SK-N-SH treated with all-trans-retinoic acid at 6 μM for 48 hours (cell line): ENCODE measurements around the gene BPIFB4.

ENCODE experiments used
- CSDC2 ChIP-seq: fragments of 250-450 bp; sonication (Bioruptor Pico); IDR thresholded peaks from 2 replicates; pipeline ENCODE4 v1.5.0; 2020; ENCODE audit warnings: mild to moderate bottlenecking, moderate library complexity
- GLIS3 ChIP-seq: fragments of 250-450 bp; sonication (Bioruptor Pico); IDR thresholded peaks from 2 replicates; pipeline ENCODE4 v1.5.0; 2020; ENCODE audit warnings: mild to moderate bottlenecking, moderate library complexity
- TCF4 ChIP-seq: fragments of 250-450 bp; sonication (Bioruptor Pico); IDR thresholded peaks from 2 replicates; pipeline ENCODE4 v1.8.0; 2021; ENCODE audit warnings: mild to moderate bottlenecking, moderate library complexity, borderline replicate concordance
- ZFP3 ChIP-seq: fragments of 250-450 bp; sonication (Bioruptor Pico); IDR thresholded peaks from 2 replicates; pipeline ENCODE4 v1.5.0; 2020; ENCODE audit warnings: mild to moderate bottlenecking, moderate library complexity
- TF ChIP-seq, protein P1 (sequence below): fragments of 250-450 bp; sonication (Bioruptor Pico); IDR thresholded peaks from 2 replicates; pipeline ENCODE4 v1.5.1; 2021; ENCODE audit warnings: mild to moderate bottlenecking, moderate library complexity
- TF ChIP-seq, protein P2 (sequence below): fragments of 250-450 bp; sonication (Bioruptor Pico); IDR thresholded peaks from 2 replicates; pipeline ENCODE4 v1.8.0; 2020; ENCODE audit warnings: mild to moderate bottlenecking, moderate library complexity, borderline replicate concordance
- TF ChIP-seq, protein P3 (sequence below): fragments of 250-450 bp; sonication (Bioruptor Pico); IDR thresholded peaks from 2 replicates; pipeline ENCODE4 v1.5.1; 2020; ENCODE audit warnings: low read depth, mild to moderate bottlenecking, moderate library complexity

- TF ChIP-seq ZFP3: no peak
- TF ChIP-seq, protein P1, sequence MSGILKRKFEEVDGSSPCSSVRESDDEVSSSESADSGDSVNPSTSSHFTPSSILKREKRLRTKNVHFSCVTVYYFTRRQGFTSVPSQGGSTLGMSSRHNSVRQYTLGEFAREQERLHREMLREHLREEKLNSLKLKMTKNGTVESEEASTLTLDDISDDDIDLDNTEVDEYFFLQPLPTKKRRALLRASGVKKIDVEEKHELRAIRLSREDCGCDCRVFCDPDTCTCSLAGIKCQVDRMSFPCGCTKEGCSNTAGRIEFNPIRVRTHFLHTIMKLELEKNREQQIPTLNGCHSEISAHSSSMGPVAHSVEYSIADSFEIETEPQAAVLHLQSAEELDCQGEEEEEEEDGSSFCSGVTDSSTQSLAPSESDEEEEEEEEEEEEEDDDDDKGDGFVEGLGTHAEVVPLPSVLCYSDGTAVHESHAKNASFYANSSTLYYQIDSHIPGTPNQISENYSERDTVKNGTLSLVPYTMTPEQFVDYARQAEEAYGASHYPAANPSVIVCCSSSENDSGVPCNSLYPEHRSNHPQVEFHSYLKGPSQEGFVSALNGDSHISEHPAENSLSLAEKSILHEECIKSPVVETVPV (CRISPR knock-in tag): no peak
- TF ChIP-seq, protein P2, sequence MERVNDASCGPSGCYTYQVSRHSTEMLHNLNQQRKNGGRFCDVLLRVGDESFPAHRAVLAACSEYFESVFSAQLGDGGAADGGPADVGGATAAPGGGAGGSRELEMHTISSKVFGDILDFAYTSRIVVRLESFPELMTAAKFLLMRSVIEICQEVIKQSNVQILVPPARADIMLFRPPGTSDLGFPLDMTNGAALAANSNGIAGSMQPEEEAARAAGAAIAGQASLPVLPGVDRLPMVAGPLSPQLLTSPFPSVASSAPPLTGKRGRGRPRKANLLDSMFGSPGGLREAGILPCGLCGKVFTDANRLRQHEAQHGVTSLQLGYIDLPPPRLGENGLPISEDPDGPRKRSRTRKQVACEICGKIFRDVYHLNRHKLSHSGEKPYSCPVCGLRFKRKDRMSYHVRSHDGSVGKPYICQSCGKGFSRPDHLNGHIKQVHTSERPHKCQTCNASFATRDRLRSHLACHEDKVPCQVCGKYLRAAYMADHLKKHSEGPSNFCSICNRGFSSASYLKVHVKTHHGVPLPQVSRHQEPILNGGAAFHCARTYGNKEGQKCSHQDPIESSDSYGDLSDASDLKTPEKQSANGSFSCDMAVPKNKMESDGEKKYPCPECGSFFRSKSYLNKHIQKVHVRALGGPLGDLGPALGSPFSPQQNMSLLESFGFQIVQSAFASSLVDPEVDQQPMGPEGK (CRISPR knock-in tag): no peak
- TF ChIP-seq, protein P3, sequence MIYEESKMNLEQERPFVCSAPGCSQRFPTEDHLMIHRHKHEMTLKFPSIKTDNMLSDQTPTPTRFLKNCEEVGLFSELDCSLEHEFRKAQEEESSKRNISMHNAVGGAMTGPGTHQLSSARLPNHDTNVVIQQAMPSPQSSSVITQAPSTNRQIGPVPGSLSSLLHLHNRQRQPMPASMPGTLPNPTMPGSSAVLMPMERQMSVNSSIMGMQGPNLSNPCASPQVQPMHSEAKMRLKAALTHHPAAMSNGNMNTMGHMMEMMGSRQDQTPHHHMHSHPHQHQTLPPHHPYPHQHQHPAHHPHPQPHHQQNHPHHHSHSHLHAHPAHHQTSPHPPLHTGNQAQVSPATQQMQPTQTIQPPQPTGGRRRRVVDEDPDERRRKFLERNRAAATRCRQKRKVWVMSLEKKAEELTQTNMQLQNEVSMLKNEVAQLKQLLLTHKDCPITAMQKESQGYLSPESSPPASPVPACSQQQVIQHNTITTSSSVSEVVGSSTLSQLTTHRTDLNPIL (CRISPR knock-in tag): no peak
- TF ChIP-seq CSDC2 (CRISPR knock-in tag): no peak
- TF ChIP-seq GLIS3 (CRISPR knock-in tag): no peak
- TF ChIP-seq TCF4 (CRISPR knock-in tag): no peak
Measured at GRCh38 chr20:33071198-33071597, 8.2 kb upstream of the BPIFB4 start.
